GF-D8 (cell line): ENCODE data around the gene TTC34.

Experiments
- DNase-seq: peaks from one replicate; lab custom pipeline; 2025; lab: John Stamatoyannopoulos, UW

The TTC34 gene

GRCh38 chr1:2828586-2829250, 27.2 kb upstream of the TTC34 start:
- no peak for DNase-seq

GRCh38 chr1:2826736-2827292, 25.3 kb upstream of the TTC34 start:
- no peak for DNase-seq

GRCh38 chr1:2826316-2826715, 24.8 kb upstream of the TTC34 start:
- no peak for DNase-seq

GRCh38 chr1:2825487-2826189, 24.1 kb upstream of the TTC34 start:
- no peak for DNase-seq

- DNase-seq = no peak
Measured at GRCh38 chr1:2824999-2825398, 23.5 kb upstream of the TTC34 start.

GRCh38 chr1:2823921-2824610, 22.6 kb upstream of the TTC34 start:
- no peak for DNase-seq

GRCh38 chr1:2822621-2823145, 21.2 kb upstream of the TTC34 start:
- no peak for DNase-seq

GRCh38 chr1:2821966-2822620, 20.6 kb upstream of the TTC34 start:
- DNase-seq = no peak

GRCh38 chr1:2821373-2821955, 20.0 kb upstream of the TTC34 start:
- no peak for DNase-seq

- no peak for DNase-seq
Measured at GRCh38 chr1:2820731-2821372, 19.4 kb upstream of the TTC34 start.

GRCh38 chr1:2819831-2820730, 18.6 kb upstream of the TTC34 start:
- DNase-seq = no peak

GRCh38 chr1:2819429-2819828, 17.9 kb upstream of the TTC34 start:
- no peak for DNase-seq

GRCh38 chr1:2817784-2818564, 16.5 kb upstream of the TTC34 start:
- DNase-seq = no peak

GRCh38 chr1:2816786-2817185, 15.3 kb upstream of the TTC34 start:
- DNase-seq = no peak

- no peak for DNase-seq
Measured at GRCh38 chr1:2815551-2815950, 14.1 kb upstream of the TTC34 start.

- DNase-seq = no peak
Measured at GRCh38 chr1:2814511-2815075, 13.1 kb upstream of the TTC34 start.

- DNase-seq = no peak
Measured at GRCh38 chr1:2812939-2813653, 11.6 kb upstream of the TTC34 start.

GRCh38 chr1:2812136-2812535, 10.6 kb upstream of the TTC34 start:
- no peak for DNase-seq
